ENCODE data around the gene CDH1.

DNA sequence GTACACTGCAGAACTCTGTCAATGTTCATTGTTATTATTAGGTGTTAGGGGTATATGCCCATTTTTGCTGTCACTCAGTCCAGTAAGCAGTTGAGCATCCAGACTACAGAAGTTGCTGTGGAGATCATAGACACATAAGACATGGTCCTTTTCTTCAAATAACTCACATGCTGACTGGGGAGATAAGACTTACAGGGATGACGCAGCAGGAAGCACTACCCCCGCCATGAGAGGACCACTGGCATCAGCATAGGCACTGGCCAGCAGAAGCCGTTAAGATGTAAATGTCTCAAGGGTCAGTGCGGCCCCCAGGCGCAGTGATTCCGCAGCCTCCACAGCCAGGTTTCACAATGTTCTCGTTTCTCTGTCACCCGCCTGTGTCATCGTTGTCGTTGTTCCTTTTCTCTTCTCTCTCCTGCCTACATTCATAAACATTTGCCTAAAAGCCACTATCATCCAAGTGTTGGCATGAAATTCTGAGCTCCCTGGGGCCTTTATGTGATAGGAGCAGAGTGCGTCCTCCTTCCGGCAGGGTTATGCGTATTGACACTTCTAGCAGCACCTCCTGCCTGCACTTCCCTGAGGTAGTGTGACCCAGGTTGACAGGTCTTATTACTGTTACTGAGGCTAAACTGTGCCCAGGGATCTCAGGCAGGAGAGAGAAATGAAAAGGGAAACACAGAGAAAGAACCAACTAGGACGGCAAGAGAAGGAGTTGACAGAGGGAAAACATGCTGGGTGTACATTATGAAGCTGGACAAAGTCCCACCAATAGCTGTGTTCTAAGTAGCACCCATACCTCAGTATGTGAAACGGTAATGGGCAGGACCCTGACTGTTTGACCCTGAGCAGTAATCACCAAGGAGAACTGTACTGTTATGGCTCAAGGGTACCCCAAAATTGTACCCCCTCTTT lies 124.1 kb downstream of the CDH1 start:
- TF ChIP-seq, protein P1, sequence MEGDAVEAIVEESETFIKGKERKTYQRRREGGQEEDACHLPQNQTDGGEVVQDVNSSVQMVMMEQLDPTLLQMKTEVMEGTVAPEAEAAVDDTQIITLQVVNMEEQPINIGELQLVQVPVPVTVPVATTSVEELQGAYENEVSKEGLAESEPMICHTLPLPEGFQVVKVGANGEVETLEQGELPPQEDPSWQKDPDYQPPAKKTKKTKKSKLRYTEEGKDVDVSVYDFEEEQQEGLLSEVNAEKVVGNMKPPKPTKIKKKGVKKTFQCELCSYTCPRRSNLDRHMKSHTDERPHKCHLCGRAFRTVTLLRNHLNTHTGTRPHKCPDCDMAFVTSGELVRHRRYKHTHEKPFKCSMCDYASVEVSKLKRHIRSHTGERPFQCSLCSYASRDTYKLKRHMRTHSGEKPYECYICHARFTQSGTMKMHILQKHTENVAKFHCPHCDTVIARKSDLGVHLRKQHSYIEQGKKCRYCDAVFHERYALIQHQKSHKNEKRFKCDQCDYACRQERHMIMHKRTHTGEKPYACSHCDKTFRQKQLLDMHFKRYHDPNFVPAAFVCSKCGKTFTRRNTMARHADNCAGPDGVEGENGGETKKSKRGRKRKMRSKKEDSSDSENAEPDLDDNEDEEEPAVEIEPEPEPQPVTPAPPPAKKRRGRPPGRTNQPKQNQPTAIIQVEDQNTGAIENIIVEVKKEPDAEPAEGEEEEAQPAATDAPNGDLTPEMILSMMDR (IDR thresholded peaks at IDR 0.05) = no peak
- TF ChIP-seq ZFX (IDR thresholded peaks at IDR 0.05; ENCODE audit: borderline replicate concordance) = no peak
